ENCODE results near the gene TRPV4.

GRCh38 chr12:109817627-109818231, 15.5 kb downstream of the TRPV4 start:
- no peak for TF ChIP-seq CTCF (IDR thresholded peaks at IDR 0.05; ENCODE audit: insufficient read depth, low read depth, low read length)
- no peak for TF ChIP-seq EZH2 (IDR thresholded peaks at IDR 0.05; ENCODE audit: insufficient read depth, low read length)

Data from astrocyte (in vitro differentiated cells and primary cell).